Fibroblast of lung (primary cell): Measurements from ENCODE around the gene UBR4.

ENCODE experiments used
- EZH2 ChIP-seq: IDR thresholded peaks from 2 replicates; pipeline ENCODE4 v1.5.1; 2012; ENCODE audit warnings: low read length, control low read depth, mild to moderate bottlenecking; ENCODE audit errors: missing control alignments
- TF ChIP-seq, protein P1 (sequence below), 2 donors: IDR thresholded peaks in 1 of 2; conservative IDR thresholded peaks in 1 of 2; 1 replicate in 1 of 2; 2 replicates in 1 of 2; pipeline ENCODE4 v1.5.1; 2011 to 2012; ENCODE audit warnings: low read length in 2 of 2, control low read depth in 1 of 2, inconsistent platforms in 1 of 2, low read depth in 1 of 2, mild to moderate bottlenecking in 1 of 2

DNA sequence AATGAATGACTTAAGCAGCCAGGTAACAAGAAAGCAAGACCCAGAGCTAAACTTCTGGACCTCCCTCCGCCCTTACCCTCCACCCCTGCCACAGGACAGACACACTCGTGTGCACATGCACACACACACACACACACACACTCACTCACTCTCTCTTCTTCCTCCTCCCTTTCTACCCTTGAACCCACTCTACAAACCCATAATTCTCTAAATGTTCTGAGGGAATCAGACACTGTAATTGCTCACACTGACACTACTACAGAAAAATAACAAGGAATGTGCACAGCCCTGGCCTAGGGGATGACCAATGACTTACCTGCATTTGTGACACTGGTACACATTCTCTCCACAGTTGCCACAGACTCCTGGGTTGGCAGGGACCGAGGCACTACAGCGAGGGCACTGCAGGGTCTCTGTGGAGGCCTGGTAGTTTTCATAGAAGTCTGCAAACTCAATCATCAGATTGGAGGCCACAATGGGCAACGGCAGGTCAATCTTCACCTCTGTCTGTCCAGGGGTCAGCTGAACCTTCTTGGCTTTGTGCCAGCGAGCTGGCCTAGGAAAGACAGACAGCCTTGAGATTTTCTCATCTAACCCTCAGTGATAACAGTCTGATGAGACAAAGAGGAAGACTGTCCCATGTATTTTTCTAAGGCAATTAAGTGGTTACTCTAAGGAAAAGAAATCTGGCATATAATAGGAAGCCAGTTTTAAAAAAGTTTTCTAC, 94.8 kb downstream of the UBR4 start:
- TF ChIP-seq, protein P1, sequence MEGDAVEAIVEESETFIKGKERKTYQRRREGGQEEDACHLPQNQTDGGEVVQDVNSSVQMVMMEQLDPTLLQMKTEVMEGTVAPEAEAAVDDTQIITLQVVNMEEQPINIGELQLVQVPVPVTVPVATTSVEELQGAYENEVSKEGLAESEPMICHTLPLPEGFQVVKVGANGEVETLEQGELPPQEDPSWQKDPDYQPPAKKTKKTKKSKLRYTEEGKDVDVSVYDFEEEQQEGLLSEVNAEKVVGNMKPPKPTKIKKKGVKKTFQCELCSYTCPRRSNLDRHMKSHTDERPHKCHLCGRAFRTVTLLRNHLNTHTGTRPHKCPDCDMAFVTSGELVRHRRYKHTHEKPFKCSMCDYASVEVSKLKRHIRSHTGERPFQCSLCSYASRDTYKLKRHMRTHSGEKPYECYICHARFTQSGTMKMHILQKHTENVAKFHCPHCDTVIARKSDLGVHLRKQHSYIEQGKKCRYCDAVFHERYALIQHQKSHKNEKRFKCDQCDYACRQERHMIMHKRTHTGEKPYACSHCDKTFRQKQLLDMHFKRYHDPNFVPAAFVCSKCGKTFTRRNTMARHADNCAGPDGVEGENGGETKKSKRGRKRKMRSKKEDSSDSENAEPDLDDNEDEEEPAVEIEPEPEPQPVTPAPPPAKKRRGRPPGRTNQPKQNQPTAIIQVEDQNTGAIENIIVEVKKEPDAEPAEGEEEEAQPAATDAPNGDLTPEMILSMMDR (conservative IDR thresholded peaks at IDR 0.05 in 1 of 2, IDR thresholded peaks at IDR 0.05 in 1 of 2; ENCODE audit: low read depth in 1 of 2, low read length in 2 of 2) = no peak
- TF ChIP-seq EZH2 = no peak
